DND-41 (cell line): ENCODE data around the gene SVIL.
"Not testable (repeated sequence)": the region's sequence is repeated elsewhere in the genome, so short reads cannot be mapped to it uniquely, and the experiment has no call there.

Source experiments
- ATAC-seq: fragments of 200-7000 bp; cut with Tn5 transposase; 3 replicates; pipeline ENCODE4 v1.9.1; 2021; ENCODE audit warnings: low read depth; ENCODE audit not compliant: insufficient read depth
- DNase-seq: peaks from one replicate; pipeline ENCODE4 v3.0.0-alpha.2; 2020
- H2AFZ ChIP-seq: 2 replicates; pipeline ENCODE4 v1.6.0; 2012; ENCODE audit warnings: low read depth, low read length
- H3K27ac ChIP-seq: 2 replicates; pipeline ENCODE4 v1.5.1; 2012; ENCODE audit warnings: low read length, inconsistent platforms
- H3K27me3 ChIP-seq: fragments of 200-600 bp; sonication (generic); 2 replicates; pipeline ENCODE4 v1.6.0; 2012; ENCODE audit warnings: low read length, mild to moderate bottlenecking, inconsistent platforms; ENCODE audit not compliant: insufficient read depth, poor library complexity
- H3K36me3 ChIP-seq: 2 replicates; pipeline ENCODE4 v1.5.1; 2012; ENCODE audit warnings: low read length, inconsistent platforms; ENCODE audit not compliant: insufficient read depth
- H3K4me1 ChIP-seq: 2 replicates; pipeline ENCODE4 v1.5.1; 2012; ENCODE audit warnings: mild to moderate bottlenecking, low read length; ENCODE audit not compliant: insufficient read depth
- H3K4me2 ChIP-seq: 2 replicates; pipeline ENCODE4 v1.6.0; 2012; ENCODE audit warnings: mild to moderate bottlenecking, moderate library complexity, low read length, inconsistent platforms; ENCODE audit not compliant: insufficient read depth
- H3K4me3 ChIP-seq, 2 experiments: fragments of 200-600 bp in 1 of 2; shearing (Covaris generic) in 1 of 2; 2 replicates each; pipeline ENCODE4 v1.5.1; 2012 to 2016; ENCODE audit warnings: inconsistent platforms in 2 of 2, low read length in 2 of 2, mild to moderate bottlenecking in 2 of 2, low read depth in 1 of 2, moderate library complexity in 1 of 2
- H3K79me2 ChIP-seq: 2 replicates; pipeline ENCODE4 v1.6.0; 2012; ENCODE audit warnings: low read length, inconsistent platforms; ENCODE audit not compliant: insufficient read depth
- H3K9ac ChIP-seq: 2 replicates; pipeline ENCODE4 v1.6.0; 2012; ENCODE audit warnings: low read depth, mild to moderate bottlenecking, inconsistent platforms, low read length, moderate library complexity
- H3K9me3 ChIP-seq: 2 replicates; pipeline ENCODE4 v1.5.1; 2012; ENCODE audit warnings: low read length, moderate library complexity, mild to moderate bottlenecking, inconsistent platforms; ENCODE audit not compliant: insufficient read depth, severe bottlenecking
- H4K20me1 ChIP-seq: 2 replicates; pipeline ENCODE4 v1.6.0; 2012; ENCODE audit warnings: low read length; ENCODE audit not compliant: insufficient read depth
- EZH2 ChIP-seq: IDR thresholded peaks from 3 replicates; pipeline ENCODE4 v1.6.1; 2012; ENCODE audit warnings: borderline replicate concordance, low read depth, mild to moderate bottlenecking, moderate library complexity, low read length, inconsistent platforms; ENCODE audit not compliant: severe bottlenecking
- TF ChIP-seq, protein P1 (sequence below): IDR thresholded peaks from 2 replicates; pipeline ENCODE4 v1.5.1; 2012; ENCODE audit warnings: borderline replicate concordance, low read length, moderate library complexity, mild to moderate bottlenecking; ENCODE audit not compliant: poor library complexity, severe bottlenecking; ENCODE audit errors: extremely low read depth

The SVIL gene

DNA sequence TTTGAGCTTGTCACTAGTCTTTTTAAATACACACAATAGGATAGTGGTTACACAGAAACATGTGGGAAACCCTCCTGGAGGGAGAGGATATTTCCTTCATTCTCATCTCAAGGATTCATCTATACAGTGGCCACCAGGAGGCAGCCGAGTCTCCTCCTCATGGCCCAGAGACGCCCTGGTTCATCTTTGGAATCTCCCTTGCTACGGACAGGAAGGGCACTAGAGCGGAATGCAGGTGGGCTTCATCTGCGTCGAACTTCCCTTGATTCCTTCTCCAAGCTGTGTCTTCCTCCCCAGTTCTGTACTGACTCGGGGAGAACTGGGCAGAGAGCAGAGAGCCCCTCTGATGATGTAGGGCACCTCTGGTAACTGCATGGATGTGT lies 146.9 kb downstream of the SVIL start:
- not testable (repeated sequence) for H3K4me3 ChIP-seq, H3K4me1 ChIP-seq, H3K4me2 ChIP-seq, DNase-seq, H3K9me3 ChIP-seq, H2AFZ ChIP-seq, H4K20me1 ChIP-seq, H3K79me2 ChIP-seq, H3K27ac ChIP-seq, H3K27me3 ChIP-seq, H3K9ac ChIP-seq
- H3K36me3 ChIP-seq = peaks cover 71% of the 10 kb centered on the region
- peak; percentile 40; the same call in 2 of the 3 replicates for ATAC-seq
- TF ChIP-seq, protein P1, sequence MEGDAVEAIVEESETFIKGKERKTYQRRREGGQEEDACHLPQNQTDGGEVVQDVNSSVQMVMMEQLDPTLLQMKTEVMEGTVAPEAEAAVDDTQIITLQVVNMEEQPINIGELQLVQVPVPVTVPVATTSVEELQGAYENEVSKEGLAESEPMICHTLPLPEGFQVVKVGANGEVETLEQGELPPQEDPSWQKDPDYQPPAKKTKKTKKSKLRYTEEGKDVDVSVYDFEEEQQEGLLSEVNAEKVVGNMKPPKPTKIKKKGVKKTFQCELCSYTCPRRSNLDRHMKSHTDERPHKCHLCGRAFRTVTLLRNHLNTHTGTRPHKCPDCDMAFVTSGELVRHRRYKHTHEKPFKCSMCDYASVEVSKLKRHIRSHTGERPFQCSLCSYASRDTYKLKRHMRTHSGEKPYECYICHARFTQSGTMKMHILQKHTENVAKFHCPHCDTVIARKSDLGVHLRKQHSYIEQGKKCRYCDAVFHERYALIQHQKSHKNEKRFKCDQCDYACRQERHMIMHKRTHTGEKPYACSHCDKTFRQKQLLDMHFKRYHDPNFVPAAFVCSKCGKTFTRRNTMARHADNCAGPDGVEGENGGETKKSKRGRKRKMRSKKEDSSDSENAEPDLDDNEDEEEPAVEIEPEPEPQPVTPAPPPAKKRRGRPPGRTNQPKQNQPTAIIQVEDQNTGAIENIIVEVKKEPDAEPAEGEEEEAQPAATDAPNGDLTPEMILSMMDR = peak; percentile 19

DNA sequence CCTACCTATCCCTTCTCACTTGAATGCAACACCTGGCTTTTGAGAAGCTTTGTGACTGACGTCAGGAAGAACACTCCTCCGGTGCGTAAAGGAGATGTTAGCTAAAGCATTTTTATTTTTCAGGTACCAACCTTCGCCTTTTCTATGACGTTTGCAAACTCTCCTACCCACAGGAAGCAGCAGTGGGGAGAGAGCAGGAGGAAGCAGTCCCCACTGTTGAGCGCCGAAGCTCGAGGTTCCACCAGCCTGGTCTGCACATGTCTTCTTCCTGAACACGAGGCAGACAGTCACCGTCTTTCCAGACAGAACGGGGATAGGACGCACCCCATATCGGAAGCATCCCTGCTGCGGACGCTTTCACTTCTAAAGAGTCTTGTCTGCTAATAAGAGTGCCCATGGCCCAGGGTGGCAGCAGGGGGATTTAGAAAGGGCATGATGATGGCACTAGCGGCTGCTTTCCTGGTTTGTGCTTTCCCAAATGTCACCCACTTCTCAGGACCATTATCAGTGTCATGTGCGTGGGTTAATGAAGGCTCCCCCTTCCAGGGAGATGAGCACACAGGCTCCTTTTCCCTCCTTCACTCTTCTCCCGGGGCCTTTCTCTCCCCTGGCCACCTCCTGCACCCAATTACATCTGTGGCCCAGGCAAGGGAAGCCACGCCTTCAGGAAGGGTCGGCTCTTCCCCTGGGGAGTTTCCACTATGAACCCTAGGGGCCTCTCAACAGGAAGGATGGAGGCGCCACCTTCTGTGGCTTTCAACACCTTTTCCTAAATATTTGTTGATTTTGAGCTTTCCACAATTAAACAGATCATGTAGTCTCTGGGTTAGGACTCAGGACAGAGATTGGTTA lies 147.5 kb downstream of the SVIL start:
- H3K27ac ChIP-seq, H3K4me2 ChIP-seq, H3K9ac ChIP-seq, H3K4me3 ChIP-seq, H3K27me3 ChIP-seq, H2AFZ ChIP-seq, ATAC-seq, H3K4me1 ChIP-seq, H4K20me1 ChIP-seq, DNase-seq, H3K9me3 ChIP-seq, H3K79me2 ChIP-seq: not testable (repeated sequence)
- H3K36me3 ChIP-seq = peaks cover 69% of the 10 kb centered on the region

DNA sequence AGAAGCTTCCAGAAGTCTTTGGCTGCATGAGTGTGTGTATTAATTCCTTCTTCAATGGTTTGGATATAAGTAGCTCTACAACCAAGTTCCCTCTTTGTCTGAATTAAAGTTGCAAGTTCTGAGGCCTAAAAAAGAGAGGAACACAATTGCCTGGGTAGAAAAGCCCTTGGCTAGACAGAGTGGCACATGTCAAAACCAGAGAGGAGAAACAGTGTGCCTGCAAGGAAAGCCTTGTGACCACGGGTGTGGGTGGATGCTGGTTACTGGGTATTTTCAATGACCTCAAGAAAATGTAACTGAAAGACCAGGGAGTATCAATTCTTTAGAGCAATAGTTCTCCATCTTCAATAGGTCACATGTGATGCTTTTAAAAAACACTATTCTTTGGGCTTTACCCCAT lies 148.3 kb downstream of the SVIL start:
- Histone ChIP-seq H4K20me1 (no peaks in the 10 kb centered on the region), H2AFZ (no peak overlapping the region), H3K4me3 (no peak overlapping the region), H3K36me3 (peaks cover 64% of the 10 kb centered on the region), H3K79me2 (no peaks in the 10 kb centered on the region), H3K9me3 (no peaks in the 10 kb centered on the region), H3K27me3 (no peaks in the 10 kb centered on the region), H3K4me1 (no peaks in the 10 kb centered on the region), H3K27ac (no peak overlapping the region), H3K4me2 (no peak overlapping the region), H3K9ac (no peak overlapping the region)
- no peak for TF ChIP-seq EZH2
- TF ChIP-seq, protein P1 = no peak
- ATAC-seq (no peak), DNase-seq (no peak)

DNA sequence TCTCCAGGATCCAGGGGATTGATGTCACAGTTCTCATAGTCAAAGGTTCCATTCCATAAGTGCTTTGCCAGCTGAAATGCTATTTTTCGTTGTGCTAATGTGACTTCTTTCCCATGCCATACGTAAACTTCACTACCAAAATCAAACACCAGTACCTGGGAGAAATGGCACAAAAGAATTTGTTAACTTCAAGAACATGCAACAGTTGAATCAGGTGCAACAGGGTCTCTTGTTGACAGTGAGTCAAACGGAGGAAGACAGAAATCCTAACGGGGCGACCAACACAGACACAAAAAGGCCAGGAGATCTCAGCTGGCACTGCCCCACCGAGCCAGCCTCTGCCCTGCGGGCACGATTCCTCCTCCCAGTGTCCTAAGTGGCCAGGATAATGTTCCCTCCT lies 150.1 kb downstream of the SVIL start:
- H3K27ac ChIP-seq, H3K9ac ChIP-seq, H3K79me2 ChIP-seq, H3K4me2 ChIP-seq, H3K4me1 ChIP-seq, ATAC-seq, H3K9me3 ChIP-seq, H4K20me1 ChIP-seq, H2AFZ ChIP-seq, DNase-seq, H3K27me3 ChIP-seq, H3K4me3 ChIP-seq: not testable (repeated sequence)
- H3K36me3 ChIP-seq = peaks cover 76% of the 10 kb centered on the region
